ENCODE results near the gene LIX1L. TPM values are rescaled to one million over a fixed set of nuclear protein-coding genes. Genes with fewer than 3 reads are reported as not detected.

LIX1L gene
- total and polyA plus RNA-seq, 2 of the 4 experiments (the other 2 are of a cell fraction), result 14.7 to 28.8 TPM

DNA sequence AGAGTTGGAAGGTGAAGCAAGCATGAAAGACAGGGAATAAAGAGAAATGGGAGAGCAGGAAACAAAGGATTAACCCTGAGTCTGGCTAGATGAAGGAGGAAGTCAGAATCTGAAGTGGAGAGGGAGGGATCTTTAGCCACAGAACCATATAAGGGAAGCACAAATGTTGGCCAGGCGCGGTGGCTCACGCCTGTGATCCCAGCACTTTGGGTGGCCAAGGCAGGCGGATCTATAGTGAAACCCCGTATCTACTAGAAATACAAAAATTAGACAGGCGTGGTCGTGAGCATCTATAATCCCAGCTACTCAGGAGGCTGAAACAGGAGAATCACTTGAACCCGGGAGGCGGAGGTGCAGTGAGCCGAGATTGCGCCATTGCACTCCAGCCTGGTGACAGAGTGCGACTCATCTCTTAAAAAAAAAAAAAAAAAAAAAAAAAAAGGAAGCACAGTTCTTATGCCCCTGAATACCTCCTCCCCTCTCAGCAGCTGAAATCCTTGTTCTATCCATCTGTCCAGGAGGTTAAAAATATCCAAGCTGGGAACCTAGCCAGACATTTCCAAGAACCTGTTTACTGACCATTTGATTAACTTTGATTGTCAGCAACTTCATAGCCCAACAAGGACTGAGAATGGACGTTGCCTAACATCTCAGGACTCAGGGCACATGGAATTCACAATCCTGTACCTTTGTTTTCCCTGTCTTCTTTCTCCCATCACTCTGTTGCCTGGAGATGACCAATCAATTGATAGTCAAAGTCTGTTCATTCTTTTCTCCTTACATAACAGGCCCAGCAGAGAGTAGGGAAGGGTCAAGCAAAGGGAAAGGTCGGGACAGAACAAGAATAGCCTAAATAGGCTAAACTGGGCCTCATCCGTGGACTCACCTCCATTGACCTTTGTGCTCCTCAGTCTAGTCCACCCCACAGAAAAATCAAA is 28.0 kb upstream of the LIX1L start:
- H3K9ac ChIP-seq (ENCODE audit: low read depth, low read length), result no peak overlapping the region; the same call in 1 of the 2 replicates
- peak overlapping the region; percentile 89 for H2AK5ac ChIP-seq (ENCODE audit: low read depth, low read length)
- intact Hi-C loops (cut with micrococcal nuclease), result no loop called here

More for the DNA sequence above, 28.0 kb upstream of the LIX1L start:
- Histone ChIP-seq H2BK20ac (ENCODE audit: low read depth, low read length) (peak overlapping the region; percentile 80), H3K4me1 (ENCODE audit: control insufficient read depth, insufficient read depth, low read length) (peaks cover 13% of the 10 kb centered on the region), H2BK15ac (ENCODE audit: low read depth, low read length) (peak overlapping the region; percentile 83), H3K14ac (replicated peaks; ENCODE audit: low read depth, low read length) (peak overlapping the region; percentile 93), H4K20me1 (ENCODE audit: insufficient read depth, low read length) (no peaks in the 10 kb centered on the region), H3K23ac (ENCODE audit: low read depth, low read length) (peak overlapping the region; percentile 78), H3K4me3 (ENCODE audit: insufficient read depth, low read depth, low read length) (no peak overlapping the region), H3K4me2 (ENCODE audit: low read depth, low read length) (peak overlapping the region; percentile 7; the same call in 1 of the 2 replicates), H2AFZ (replicated peaks; ENCODE audit: low read length, poor library complexity) (peak overlapping the region; percentile 75), H3K56ac (ENCODE audit: extremely low read depth, insufficient read depth, low read length) (peak overlapping the region; percentile 47; the same call in 1 of the 2 replicates), H3K27me3 (ENCODE audit: control insufficient read depth, insufficient read depth, low read length) (no peaks in the 10 kb centered on the region), H3K79me1 (ENCODE audit: low read depth in 1 of 2, low read length in 2 of 2) (peaks cover 0 to 4% of the 10 kb centered on the region in 2 experiments; a peak in 1 of 4 replicates), H3K27ac (ENCODE audit: insufficient read depth, low read length) (peak overlapping the region; percentile 65), H3K18ac (ENCODE audit: low read depth, low read length) (peak overlapping the region; percentile 75), H2BK5ac (ENCODE audit: low read depth, low read length, poor library complexity, severe bottlenecking) (peak overlapping the region; percentile 61), H3K9me1 (ENCODE audit: insufficient read depth, low read length) (peaks cover 8% of the 10 kb centered on the region), H2AK9ac (replicated peaks; ENCODE audit: low read depth, low read length, poor library complexity) (peak overlapping the region; percentile 65), H4K91ac (ENCODE audit: insufficient read depth, low read depth, low read length) (peak overlapping the region; percentile 89), H2BK120ac (ENCODE audit: low read depth, low read length) (peak overlapping the region; percentile 94), H3K4ac (ENCODE audit: low read depth, low read length) (peak overlapping the region; percentile 94), H4K8ac (ENCODE audit: low read depth in 2 of 2, low read length in 2 of 2) (peak overlapping the region; percentile 91 to 95), H3K9me3 (ENCODE audit: control insufficient read depth, insufficient read depth, low read length) (no peaks in the 10 kb centered on the region), H3K36me3 (ENCODE audit: control insufficient read depth, insufficient read depth, low read length) (no peaks in the 10 kb centered on the region), H4K5ac (ENCODE audit: low read depth, low read length) (peak overlapping the region; percentile 83)
- no TSS peak for BruUV-seq (replicated peaks)
- ATAC-seq (ENCODE audit: low read depth) (peak; percentile 52), DNase-seq (peak; percentile 73)
- no CpG with 5 or more reads among the region's 15 CpGs for WGBS, 2 experiments (ENCODE audit: extremely low coverage in 2 of 2, insufficient read length in 1 of 2)
- ChIA-PET POLR2A (ENCODE audit: unreplicated experiment) (no interaction called here), CTCF (no interaction called here)
- TF ChIP-seq FOS (IDR thresholded peaks at IDR 0.05; ENCODE audit: low read depth, low read length) (peak; percentile 30; the same call in 1 of the 2 replicates), SMC3 (IDR thresholded peaks at IDR 0.05; ENCODE audit: low read depth, low read length) (no peak), CEBPB (IDR thresholded peaks at IDR 0.05; ENCODE audit: low read depth, low read length) (peak; percentile 84), MXI1 (IDR thresholded peaks at IDR 0.05; ENCODE audit: borderline replicate concordance, low read depth, low read length) (no peak), CTCF (conservative IDR thresholded peaks at IDR 0.05; ENCODE audit: low read depth, low read length) (no peak), RFX5 (IDR thresholded peaks at IDR 0.05; ENCODE audit: low read depth, low read length) (no peak)
- TF ChIP-seq, protein P1, sequence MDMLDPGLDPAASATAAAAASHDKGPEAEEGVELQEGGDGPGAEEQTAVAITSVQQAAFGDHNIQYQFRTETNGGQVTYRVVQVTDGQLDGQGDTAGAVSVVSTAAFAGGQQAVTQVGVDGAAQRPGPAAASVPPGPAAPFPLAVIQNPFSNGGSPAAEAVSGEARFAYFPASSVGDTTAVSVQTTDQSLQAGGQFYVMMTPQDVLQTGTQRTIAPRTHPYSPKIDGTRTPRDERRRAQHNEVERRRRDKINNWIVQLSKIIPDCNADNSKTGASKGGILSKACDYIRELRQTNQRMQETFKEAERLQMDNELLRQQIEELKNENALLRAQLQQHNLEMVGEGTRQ (IDR thresholded peaks at IDR 0.05; ENCODE audit: low read depth, low read length), result no peak
- in situ Hi-C loops (cut with MboI; ENCODE audit: low sequenced_read_pairs), result no loop called here
- dilution Hi-C loops (cut with HindIII; ENCODE audit: low sequenced_read_pairs, unreplicated experiment), result no loop called here

All from IMR-90 (cell line).